ENCODE results near the gene FBXL15. TPM values are rescaled to one million over a fixed set of nuclear protein-coding genes. Genes with fewer than 3 reads are reported as not detected.
A peak's percentile ranks its signal among the peaks of the same experiment; 100 is the strongest.

Gene FBXL15
- total and polyA plus RNA-seq, 9 of the 15 experiments (the other 6 are each of a cell fraction or from before 2014, with no cell fraction given): 0.08 to 25.9 (median 3.5) TPM

DNA sequence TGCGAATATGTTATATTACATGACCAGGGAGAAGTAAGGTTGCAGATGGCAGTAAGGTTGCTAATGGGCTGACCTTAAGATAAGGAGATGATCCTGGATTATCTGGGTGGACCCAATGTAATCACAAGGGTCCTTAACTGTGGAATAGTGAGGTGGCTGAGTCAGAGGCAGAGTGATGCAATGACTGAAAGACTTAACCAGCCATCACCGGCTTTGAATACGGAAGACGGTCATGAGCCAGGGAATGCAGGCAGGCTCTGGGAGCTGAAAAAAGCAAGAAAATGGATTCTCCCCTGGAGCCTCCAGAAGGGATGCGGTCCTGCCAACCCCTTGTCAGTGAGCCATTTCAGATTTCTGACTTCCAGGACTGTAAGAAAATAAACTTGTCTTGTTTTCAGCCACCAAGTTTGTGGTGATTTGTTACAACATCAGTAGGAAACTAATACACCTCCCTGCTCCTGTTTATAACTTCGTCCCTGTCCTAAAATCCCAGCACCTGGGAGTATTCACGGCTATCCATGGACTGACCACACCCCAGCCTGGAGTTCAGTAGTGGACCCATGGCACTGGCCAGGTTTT lies 35.3 kb downstream of the FBXL15 start (continued):
- TF ChIP-seq, protein P1, sequence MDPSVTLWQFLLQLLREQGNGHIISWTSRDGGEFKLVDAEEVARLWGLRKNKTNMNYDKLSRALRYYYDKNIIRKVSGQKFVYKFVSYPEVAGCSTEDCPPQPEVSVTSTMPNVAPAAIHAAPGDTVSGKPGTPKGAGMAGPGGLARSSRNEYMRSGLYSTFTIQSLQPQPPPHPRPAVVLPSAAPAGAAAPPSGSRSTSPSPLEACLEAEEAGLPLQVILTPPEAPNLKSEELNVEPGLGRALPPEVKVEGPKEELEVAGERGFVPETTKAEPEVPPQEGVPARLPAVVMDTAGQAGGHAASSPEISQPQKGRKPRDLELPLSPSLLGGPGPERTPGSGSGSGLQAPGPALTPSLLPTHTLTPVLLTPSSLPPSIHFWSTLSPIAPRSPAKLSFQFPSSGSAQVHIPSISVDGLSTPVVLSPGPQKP (CRISPR knock-in tag; IDR thresholded peaks at IDR 0.05): no peak
- TF ChIP-seq ZNF224 (CRISPR knock-in tag; IDR thresholded peaks at IDR 0.05) (no peak), MTA1 (IDR thresholded peaks at IDR 0.05; ENCODE audit: borderline replicate concordance) (peak; percentile 84), SMARCA4 (IDR thresholded peaks at IDR 0.05) (peak; percentile 91), ZNF586 (CRISPR knock-in tag; conservative IDR thresholded peaks at IDR 0.05) (no peak), FOXA1 (IDR thresholded peaks at IDR 0.05; ENCODE audit: borderline replicate concordance) (no peak), ZNF12 (CRISPR knock-in tag; IDR thresholded peaks at IDR 0.05) (no peak), NR2F6 (CRISPR knock-in tag; IDR thresholded peaks at IDR 0.05) (no peak), RCOR1 (IDR thresholded peaks at IDR 0.05; ENCODE audit: borderline replicate concordance in 1 of 2, low read depth in 2 of 2, low read length in 2 of 2) (peak in 1 of 2 experiments; percentile 89; a peak in 2 of 4 replicates), ZC3H11A (IDR thresholded peaks at IDR 0.05; ENCODE audit: low read depth, low read length) (0 out of 2 replicates have a peak, but pooled peaks have one; percentile 37), RBM14 (IDR thresholded peaks at IDR 0.05; ENCODE audit: borderline replicate concordance, insufficient read depth, low read depth, low read length) (no peak), HDAC2 (IDR thresholded peaks at IDR 0.05) (peak; percentile 82), BACH1 (tag; IDR thresholded peaks at IDR 0.05) (peak; percentile 41; the same call in 1 of the 2 replicates)
- TF ChIP-seq, protein P2, sequence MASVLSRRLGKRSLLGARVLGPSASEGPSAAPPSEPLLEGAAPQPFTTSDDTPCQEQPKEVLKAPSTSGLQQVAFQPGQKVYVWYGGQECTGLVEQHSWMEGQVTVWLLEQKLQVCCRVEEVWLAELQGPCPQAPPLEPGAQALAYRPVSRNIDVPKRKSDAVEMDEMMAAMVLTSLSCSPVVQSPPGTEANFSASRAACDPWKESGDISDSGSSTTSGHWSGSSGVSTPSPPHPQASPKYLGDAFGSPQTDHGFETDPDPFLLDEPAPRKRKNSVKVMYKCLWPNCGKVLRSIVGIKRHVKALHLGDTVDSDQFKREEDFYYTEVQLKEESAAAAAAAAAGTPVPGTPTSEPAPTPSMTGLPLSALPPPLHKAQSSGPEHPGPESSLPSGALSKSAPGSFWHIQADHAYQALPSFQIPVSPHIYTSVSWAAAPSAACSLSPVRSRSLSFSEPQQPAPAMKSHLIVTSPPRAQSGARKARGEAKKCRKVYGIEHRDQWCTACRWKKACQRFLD (CRISPR knock-in tag; IDR thresholded peaks at IDR 0.05): peak; percentile 84
- TF ChIP-seq, protein P3, sequence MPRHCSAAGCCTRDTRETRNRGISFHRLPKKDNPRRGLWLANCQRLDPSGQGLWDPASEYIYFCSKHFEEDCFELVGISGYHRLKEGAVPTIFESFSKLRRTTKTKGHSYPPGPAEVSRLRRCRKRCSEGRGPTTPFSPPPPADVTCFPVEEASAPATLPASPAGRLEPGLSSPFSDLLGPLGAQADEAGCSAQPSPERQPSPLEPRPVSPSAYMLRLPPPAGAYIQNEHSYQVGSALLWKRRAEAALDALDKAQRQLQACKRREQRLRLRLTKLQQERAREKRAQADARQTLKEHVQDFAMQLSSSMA (CRISPR knock-in tag; IDR thresholded peaks at IDR 0.05): no peak
- TF ChIP-seq, protein P4, sequence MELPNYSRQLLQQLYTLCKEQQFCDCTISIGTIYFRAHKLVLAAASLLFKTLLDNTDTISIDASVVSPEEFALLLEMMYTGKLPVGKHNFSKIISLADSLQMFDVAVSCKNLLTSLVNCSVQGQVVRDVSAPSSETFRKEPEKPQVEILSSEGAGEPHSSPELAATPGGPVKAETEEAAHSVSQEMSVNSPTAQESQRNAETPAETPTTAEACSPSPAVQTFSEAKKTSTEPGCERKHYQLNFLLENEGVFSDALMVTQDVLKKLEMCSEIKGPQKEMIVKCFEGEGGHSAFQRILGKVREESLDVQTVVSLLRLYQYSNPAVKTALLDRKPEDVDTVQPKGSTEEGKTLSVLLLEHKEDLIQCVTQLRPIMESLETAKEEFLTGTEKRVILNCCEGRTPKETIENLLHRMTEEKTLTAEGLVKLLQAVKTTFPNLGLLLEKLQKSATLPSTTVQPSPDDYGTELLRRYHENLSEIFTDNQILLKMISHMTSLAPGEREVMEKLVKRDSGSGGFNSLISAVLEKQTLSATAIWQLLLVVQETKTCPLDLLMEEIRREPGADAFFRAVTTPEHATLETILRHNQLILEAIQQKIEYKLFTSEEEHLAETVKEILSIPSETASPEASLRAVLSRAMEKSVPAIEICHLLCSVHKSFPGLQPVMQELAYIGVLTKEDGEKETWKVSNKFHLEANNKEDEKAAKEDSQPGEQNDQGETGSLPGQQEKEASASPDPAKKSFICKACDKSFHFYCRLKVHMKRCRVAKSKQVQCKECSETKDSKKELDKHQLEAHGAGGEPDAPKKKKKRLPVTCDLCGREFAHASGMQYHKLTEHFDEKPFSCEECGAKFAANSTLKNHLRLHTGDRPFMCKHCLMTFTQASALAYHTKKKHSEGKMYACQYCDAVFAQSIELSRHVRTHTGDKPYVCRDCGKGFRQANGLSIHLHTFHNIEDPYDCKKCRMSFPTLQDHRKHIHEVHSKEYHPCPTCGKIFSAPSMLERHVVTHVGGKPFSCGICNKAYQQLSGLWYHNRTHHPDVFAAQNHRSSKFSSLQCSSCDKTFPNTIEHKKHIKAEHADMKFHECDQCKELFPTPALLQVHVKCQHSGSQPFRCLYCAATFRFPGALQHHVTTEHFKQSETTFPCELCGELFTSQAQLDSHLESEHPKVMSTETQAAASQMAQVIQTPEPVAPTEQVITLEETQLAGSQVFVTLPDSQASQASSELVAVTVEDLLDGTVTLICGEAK (IDR thresholded peaks at IDR 0.05): no peak
- TF ChIP-seq, protein P4 (CRISPR knock-in tag; IDR thresholded peaks at IDR 0.05): no peak
